ENCODE results near the gene DNAH14. TPM values are rescaled to one million over a fixed set of nuclear protein-coding genes. Genes with fewer than 3 reads are reported as not detected.

Gene DNAH14
- total RNA-seq, 1 donor from 2014 or later: 14.4 TPM

GRCh38 chr1:225368036-225368552 is 438.6 kb downstream of the DNAH14 start:
- intact Hi-C loops (cut with DNase I): no loop called here
- ATAC-seq (no peak), DNase-seq (no peak)
- no peak overlapping the region for H3K4me3 ChIP-seq
- H3K27me3 ChIP-seq (ENCODE audit: low read depth): no peaks in the 10 kb centered on the region
- H3K27ac ChIP-seq: no peak overlapping the region
- H3K9me3 ChIP-seq: no peaks in the 10 kb centered on the region
- H3K4me1 ChIP-seq: no peaks in the 10 kb centered on the region
- TF ChIP-seq CTCF (IDR thresholded peaks at IDR 0.05): no peak
- no peaks in the 10 kb centered on the region for H3K36me3 ChIP-seq

- no peak for ATAC-seq
- Histone ChIP-seq H3K4me1 (no peaks in the 10 kb centered on the region), H3K4me3 (no peak overlapping the region), H3K9me3 (no peaks in the 10 kb centered on the region), H3K27ac (no peak overlapping the region), H3K27me3 (ENCODE audit: low read depth) (no peaks in the 10 kb centered on the region), H3K36me3 (no peaks in the 10 kb centered on the region)
- DNase-seq: no peak
- intact Hi-C loops (cut with DNase I): no loop called here
- no peak for TF ChIP-seq CTCF (IDR thresholded peaks at IDR 0.05)
These were observed 442.0 kb downstream of the DNAH14 start for GRCh38 chr1:225371366-225372010.

DNA sequence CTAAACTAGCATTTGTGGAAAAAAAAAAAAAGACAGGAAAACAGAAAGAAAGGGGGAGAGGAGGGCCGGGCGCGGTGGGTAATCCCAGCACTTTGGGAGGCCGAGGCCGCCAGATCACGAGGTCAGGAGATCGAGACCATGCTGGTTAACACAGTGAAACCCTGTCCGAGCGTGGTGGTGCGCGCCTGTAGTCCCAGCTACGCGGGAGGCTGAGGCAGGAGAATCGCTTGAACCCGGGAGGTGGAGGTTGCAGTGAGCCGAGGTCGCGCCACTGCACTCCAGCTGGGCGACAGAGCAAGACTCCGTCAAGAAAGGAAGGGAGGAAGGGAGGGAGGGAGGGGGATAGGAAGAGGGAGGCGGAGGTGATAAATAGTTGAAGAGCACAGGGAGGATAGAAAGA is 443.7 kb downstream of the DNAH14 start:
- ATAC-seq: no peak
- Histone ChIP-seq H3K4me1 (no peaks in the 10 kb centered on the region), H3K9me3 (no peaks in the 10 kb centered on the region), H3K27ac (no peak overlapping the region), H3K4me3 (no peak overlapping the region), H3K36me3 (no peaks in the 10 kb centered on the region), H3K27me3 (ENCODE audit: low read depth) (no peaks in the 10 kb centered on the region)
- DNase-seq: no peak
- intact Hi-C loops (cut with DNase I): no loop called here
- no peak for TF ChIP-seq CTCF (IDR thresholded peaks at IDR 0.05)

GRCh38 chr1:225374996-225375395 is 445.5 kb downstream of the DNAH14 start:
- H3K27ac ChIP-seq: no peak overlapping the region
- H3K27me3 ChIP-seq (ENCODE audit: low read depth): no peaks in the 10 kb centered on the region
- TF ChIP-seq CTCF (IDR thresholded peaks at IDR 0.05): no peak
- DNase-seq: no peak
- intact Hi-C loops (cut with DNase I): no loop called here
- no peaks in the 10 kb centered on the region for H3K36me3 ChIP-seq
- no peaks in the 10 kb centered on the region for H3K9me3 ChIP-seq
- H3K4me1 ChIP-seq: no peaks in the 10 kb centered on the region
- ATAC-seq: no peak
- H3K4me3 ChIP-seq: no peak overlapping the region

GRCh38 chr1:225378880-225379279 is 449.4 kb downstream of the DNAH14 start:
- TF ChIP-seq CTCF (IDR thresholded peaks at IDR 0.05): no peak
- intact Hi-C loops (cut with DNase I): no loop called here
- ATAC-seq: peak in 1 of 2 donors; percentile 68
- no peak overlapping the region for H3K27ac ChIP-seq
- H3K27me3 ChIP-seq (ENCODE audit: low read depth): no peaks in the 10 kb centered on the region
- H3K36me3 ChIP-seq: no peaks in the 10 kb centered on the region
- no peaks in the 10 kb centered on the region for H3K4me1 ChIP-seq
- no peak for DNase-seq
- H3K9me3 ChIP-seq: no peaks in the 10 kb centered on the region
- H3K4me3 ChIP-seq: no peak overlapping the region
